Endothelial cell of umbilical vein (primary cell): ENCODE measurements around the gene COA4. TPM values are rescaled to one million over a fixed set of nuclear protein-coding genes. Genes with fewer than 3 reads are reported as not detected.

Experiments used
- BruUV-seq: library from RNA; stranded (reverse); fragments of 400-500 nt; replicated peaks from 2 replicates; lab custom pipeline; 2021; lab: Mats Ljungman, UMichigan
- CTCF ChIA-PET: fragments of 300-600, 350-600 bp; sonication (Branson Sonifier 250); formaldehyde crosslinking; loops from one replicate; lab custom pipeline; 2021; ENCODE audit warnings: antibody characterized with exemption, inconsistent platforms; lab: Charles Lee
- POLR2A ChIA-PET: fragments of 300-600, 350-600 bp; sonication (Branson Sonifier 250); formaldehyde crosslinking; loops from one replicate; lab custom pipeline; 2021; ENCODE audit warnings: antibody characterized with exemption, inconsistent platforms; lab: Charles Lee
- DNase-seq: peaks from one replicate; pipeline ENCODE4 v3.0.0-alpha.2; 2011; ENCODE audit warnings: low read depth, low spot score
- FAIRE-seq: peaks from 2 replicates; lab custom pipeline; 2011; peaks lifted over from hg19 to GRCh38; lab: Jason Lieb, UNC
- H2AFZ ChIP-seq: 2 replicates; pipeline ENCODE4 v1.6.0; 2012; ENCODE audit warnings: low read depth, low read length, control low read depth, inconsistent platforms
- H3K27ac ChIP-seq: 2 replicates; pipeline ENCODE4 v1.5.1; 2011; ENCODE audit warnings: low read depth, mild to moderate bottlenecking, control low read depth, low read length, moderate library complexity; ENCODE audit not compliant: insufficient read depth
- H3K27me3 ChIP-seq, 2 experiments: 2 replicates each; pipeline versions ENCODE4 v1.6.0 to v1.6.1; 2011; ENCODE audit warnings: low read length in 2 of 2, mixed read lengths in 1 of 2; ENCODE audit not compliant: control insufficient read depth in 2 of 2, insufficient read depth in 2 of 2
- H3K36me3 ChIP-seq, 2 experiments: 2 replicates in 1 of 2; 3 replicates in 1 of 2; pipeline ENCODE4 v1.5.1; 2011; ENCODE audit warnings: low read length in 2 of 2, mild to moderate bottlenecking in 1 of 2, moderate library complexity in 1 of 2; ENCODE audit not compliant: control insufficient read depth in 2 of 2, insufficient read depth in 2 of 2; ENCODE audit errors: extremely low read depth in 1 of 2
- H3K4me1 ChIP-seq: 3 replicates; pipeline ENCODE4 v1.5.1; 2011; ENCODE audit warnings: mild to moderate bottlenecking, low read length; ENCODE audit not compliant: control insufficient read depth, insufficient read depth; ENCODE audit errors: extremely low read depth
- H3K4me2 ChIP-seq: 2 replicates; pipeline ENCODE4 v1.6.1; 2011; ENCODE audit warnings: low read length, control low read depth, mixed read lengths; ENCODE audit not compliant: insufficient read depth
- H3K4me3 ChIP-seq, 3 experiments: fragments of 200-600 bp in 1 of 3; sonication (generic), shearing (Covaris generic) in 1 of 3; replicated peaks in 1 of 3; 2 replicates each; pipeline ENCODE4 v1.5.1; 2011 to 2016; ENCODE audit warnings: control low read depth in 3 of 3, low read length in 3 of 3, mild to moderate bottlenecking in 2 of 3, inconsistent platforms in 1 of 3, low read depth in 1 of 3, moderate library complexity in 1 of 3; ENCODE audit not compliant: insufficient read depth in 1 of 3
- H3K79me2 ChIP-seq: 2 replicates; pipeline ENCODE4 v1.6.0; 2012; ENCODE audit warnings: low read length, inconsistent platforms; ENCODE audit not compliant: control insufficient read depth, insufficient read depth
- H3K9ac ChIP-seq: replicated peaks from 2 replicates; pipeline ENCODE3; 2011; ENCODE audit warnings: low read length, control low read depth; ENCODE audit not compliant: insufficient read depth; ENCODE audit errors: extremely low read depth
- H3K9me1 ChIP-seq: replicated peaks from 3 replicates; pipeline ENCODE4 v1.6.0; 2011; ENCODE audit warnings: mild to moderate bottlenecking, low read length; ENCODE audit not compliant: control insufficient read depth, insufficient read depth; ENCODE audit errors: extremely low read depth
- H3K9me3 ChIP-seq: replicated peaks from 2 replicates; pipeline ENCODE4 v1.5.1; 2012; ENCODE audit warnings: low read length, inconsistent platforms; ENCODE audit not compliant: control insufficient read depth, insufficient read depth
- H4K20me1 ChIP-seq: replicated peaks from 2 replicates; pipeline ENCODE3; 2011; ENCODE audit warnings: mild to moderate bottlenecking, low read length; ENCODE audit not compliant: control insufficient read depth, insufficient read depth; ENCODE audit errors: extremely low read depth
- EZH2 ChIP-seq: IDR thresholded peaks from 2 replicates; pipeline ENCODE4 v1.6.1; 2012; ENCODE audit warnings: borderline replicate concordance, low read depth, mild to moderate bottlenecking, moderate library complexity, low read length, inconsistent platforms; ENCODE audit not compliant: severe bottlenecking
- FOS ChIP-seq: IDR thresholded peaks from 2 replicates; pipeline ENCODE4 v1.6.1; 2011; ENCODE audit warnings: mild to moderate bottlenecking, low read length, moderate library complexity, borderline replicate concordance; ENCODE audit not compliant: insufficient read depth
- GATA2 ChIP-seq: IDR thresholded peaks from 2 replicates; pipeline ENCODE4 v1.7.0; 2011; ENCODE audit warnings: low read depth, mild to moderate bottlenecking, moderate library complexity, mixed read lengths, low read length; ENCODE audit not compliant: insufficient read length, insufficient read depth
- JUN ChIP-seq: IDR thresholded peaks from 2 replicates; pipeline ENCODE4 v1.6.1; 2011; ENCODE audit warnings: borderline replicate concordance, low read depth; ENCODE audit not compliant: insufficient read length, insufficient read depth
- MYC ChIP-seq: IDR thresholded peaks from one replicate; pipeline ENCODE4 v1.6.1; 2011; ENCODE audit warnings: mild to moderate bottlenecking, low read depth, low read length
- POLR2A ChIP-seq: IDR thresholded peaks from 2 replicates; pipeline ENCODE4 v1.6.1; 2012; ENCODE audit warnings: low read depth, mild to moderate bottlenecking, control low read depth, low read length
- POLR2AphosphoS5 ChIP-seq: IDR thresholded peaks from 2 replicates; pipeline ENCODE4 v1.6.1; 2012; ENCODE audit warnings: low read depth, mild to moderate bottlenecking, control low read depth, low read length, moderate library complexity; ENCODE audit not compliant: insufficient read depth
- dilution Hi-C: fragments of 300-500 bp; cut with MboI; formaldehyde crosslinking; loops from one replicate; pipeline ENCODE4 v1.15.0; 2019; ENCODE audit warnings: low sequenced_read_pairs; ENCODE audit not compliant: extremely low pct_ligation_motif_present
- intact Hi-C: fragments of 100-400 bp; cut with micrococcal nuclease; formaldehyde crosslinking; loops from one replicate; pipeline ENCODE4 v1.10.0; 2022
- polyA plus RNA-seq, 4 experiments: library from polyadenylated mRNA; depleted of rRNA in 3 of 4; stranded (reverse) in 3 of 4; unstranded in 1 of 4; fragments of >200 nt; gene quantifications; 2 replicates each; pipeline versions ENCODE4 v1.2.1 to v1.2.3, GENCODE V29; 2011 to 2012; ENCODE audit warnings: missing spikeins in 1 of 4
- total RNA-seq: library from RNA; stranded (reverse); gene quantifications from 2 replicates; pipeline ENCODE4 v1.2.3, GENCODE V29; 2021
- TF ChIP-seq, protein P1 (sequence below): IDR thresholded peaks from 2 replicates; pipeline ENCODE4 v1.6.1; 2011; ENCODE audit not compliant: insufficient read depth, insufficient read length
- TF ChIP-seq, protein P2 (sequence below), 2 donors: IDR thresholded peaks; 1 replicate in 1 of 2; 2 replicates in 1 of 2; pipeline ENCODE4 v1.5.1; 2011; ENCODE audit warnings: low read length in 2 of 2, mild to moderate bottlenecking in 2 of 2, moderate library complexity in 2 of 2, control low read depth in 1 of 2, inconsistent platforms in 1 of 2, low read depth in 1 of 2; ENCODE audit not compliant: insufficient read depth in 1 of 2; ENCODE audit errors: extremely low read depth in 1 of 2

Gene COA4
- total and polyA plus RNA-seq, 2 donors (not counting 3 experiments of a cell fraction or from before 2014, with no cell fraction given): 58.1 to 120 TPM

DNA sequence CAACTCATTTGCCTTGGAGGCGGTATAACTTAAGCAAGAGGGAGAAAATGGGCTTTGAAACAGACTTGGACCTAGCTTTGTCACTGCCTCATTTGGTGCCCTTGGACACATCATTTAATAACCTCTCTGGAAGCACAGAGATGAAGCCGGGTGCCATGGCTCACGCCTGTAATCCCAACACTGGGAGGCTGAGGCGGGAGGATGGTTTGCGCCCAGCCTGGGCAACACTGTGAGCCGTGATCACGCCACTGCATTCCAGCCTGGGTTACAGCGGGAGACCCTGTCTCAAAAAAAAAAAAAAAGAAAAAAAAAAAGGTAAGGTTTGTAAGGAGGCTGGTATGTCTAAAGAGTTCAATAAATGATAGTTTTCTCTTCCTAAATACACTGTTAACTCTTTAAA lies 806 bp downstream of the COA4 start:
- dilution Hi-C loops: no loop called here
- Histone ChIP-seq H3K79me2 (peaks cover 35% of the 10 kb centered on the region), H3K4me3 (peak overlapping the region; percentile 83 to 97 (median 93)), H3K9me3 (no peaks in the 10 kb centered on the region), H3K9ac (peak overlapping the region; percentile 88), H3K4me1 (peaks cover 16% of the 10 kb centered on the region), H4K20me1 (no peaks in the 10 kb centered on the region), H3K4me2 (peak overlapping the region; percentile 92), H3K27ac (peak overlapping the region; percentile 53), H3K36me3 (peaks cover 6 to 9% of the 10 kb centered on the region in 2 experiments), H3K9me1 (no peaks in the 10 kb centered on the region), H3K27me3 (no peaks in the 10 kb centered on the region), H2AFZ (no peak overlapping the region)
- ChIA-PET POLR2A (no interaction called here), CTCF (no interaction called here)
- no TSS peak for BruUV-seq
- FAIRE-seq (no peak), DNase-seq (peak; percentile 17)
- TF ChIP-seq JUN (no peak), GATA2 (no peak), EZH2 (no peak), MYC (no peak), FOS (no peak), POLR2AphosphoS5 (no peak), POLR2A (no peak)
- TF ChIP-seq, protein P1, sequence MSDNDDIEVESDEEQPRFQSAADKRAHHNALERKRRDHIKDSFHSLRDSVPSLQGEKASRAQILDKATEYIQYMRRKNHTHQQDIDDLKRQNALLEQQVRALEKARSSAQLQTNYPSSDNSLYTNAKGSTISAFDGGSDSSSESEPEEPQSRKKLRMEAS: no peak
- TF ChIP-seq, protein P2, sequence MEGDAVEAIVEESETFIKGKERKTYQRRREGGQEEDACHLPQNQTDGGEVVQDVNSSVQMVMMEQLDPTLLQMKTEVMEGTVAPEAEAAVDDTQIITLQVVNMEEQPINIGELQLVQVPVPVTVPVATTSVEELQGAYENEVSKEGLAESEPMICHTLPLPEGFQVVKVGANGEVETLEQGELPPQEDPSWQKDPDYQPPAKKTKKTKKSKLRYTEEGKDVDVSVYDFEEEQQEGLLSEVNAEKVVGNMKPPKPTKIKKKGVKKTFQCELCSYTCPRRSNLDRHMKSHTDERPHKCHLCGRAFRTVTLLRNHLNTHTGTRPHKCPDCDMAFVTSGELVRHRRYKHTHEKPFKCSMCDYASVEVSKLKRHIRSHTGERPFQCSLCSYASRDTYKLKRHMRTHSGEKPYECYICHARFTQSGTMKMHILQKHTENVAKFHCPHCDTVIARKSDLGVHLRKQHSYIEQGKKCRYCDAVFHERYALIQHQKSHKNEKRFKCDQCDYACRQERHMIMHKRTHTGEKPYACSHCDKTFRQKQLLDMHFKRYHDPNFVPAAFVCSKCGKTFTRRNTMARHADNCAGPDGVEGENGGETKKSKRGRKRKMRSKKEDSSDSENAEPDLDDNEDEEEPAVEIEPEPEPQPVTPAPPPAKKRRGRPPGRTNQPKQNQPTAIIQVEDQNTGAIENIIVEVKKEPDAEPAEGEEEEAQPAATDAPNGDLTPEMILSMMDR (IDR thresholded peaks at IDR 0.05; ENCODE audit: extremely low read depth in 1 of 2, insufficient read depth in 1 of 2, low read depth in 1 of 2, low read length in 2 of 2): no peak
- intact Hi-C loops: loop anchor here (5.0 kb wide), 1 partner anchor 114 kb away; the partner anchor contains the start of gene RAB6A
